NK-92 (cell line): ENCODE results near the gene OCA2.

ENCODE experiments used
- DNase-seq: peaks from one replicate; lab custom pipeline; 2025; ENCODE audit not compliant: unreplicated experiment; lab: John Stamatoyannopoulos, UW

Gene OCA2

DNA sequence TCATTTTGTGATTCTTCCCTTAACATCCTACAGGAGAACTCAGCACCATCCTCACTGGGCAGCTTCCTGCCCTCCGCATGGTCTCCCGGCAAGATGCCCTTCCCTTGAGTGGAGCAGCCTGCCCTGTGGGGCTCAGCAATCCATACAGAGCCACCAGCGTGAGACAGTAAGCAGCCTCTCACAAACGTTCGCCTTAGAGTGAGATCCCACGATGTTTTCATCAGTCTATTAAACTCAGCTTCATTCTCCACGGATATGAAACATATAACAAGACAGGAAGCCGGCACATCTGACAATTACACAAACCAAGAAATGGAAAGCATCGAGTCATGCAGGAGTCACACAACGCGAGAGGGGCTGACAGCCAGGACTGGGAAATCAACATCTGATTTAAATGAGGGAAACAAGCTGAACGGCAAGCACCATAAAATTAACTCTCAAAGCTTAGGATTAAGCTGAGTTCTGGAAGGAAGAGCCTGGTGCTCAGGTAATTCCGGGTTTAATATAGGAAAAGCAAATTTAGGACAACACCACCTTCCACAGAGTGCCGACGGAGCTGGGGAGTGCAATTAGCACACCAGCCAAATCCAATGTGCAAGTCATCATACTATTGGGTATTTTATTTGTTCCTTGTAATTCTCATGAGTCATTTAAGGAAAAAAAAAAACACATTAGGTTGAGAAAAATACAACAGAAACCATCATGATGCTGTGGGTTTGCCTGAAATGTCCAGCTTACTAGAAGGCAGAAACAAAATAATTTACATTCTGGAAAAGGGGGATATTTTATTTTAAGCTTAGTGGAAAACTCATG, 272.0 kb downstream of the OCA2 start:
- no peak for DNase-seq

DNA sequence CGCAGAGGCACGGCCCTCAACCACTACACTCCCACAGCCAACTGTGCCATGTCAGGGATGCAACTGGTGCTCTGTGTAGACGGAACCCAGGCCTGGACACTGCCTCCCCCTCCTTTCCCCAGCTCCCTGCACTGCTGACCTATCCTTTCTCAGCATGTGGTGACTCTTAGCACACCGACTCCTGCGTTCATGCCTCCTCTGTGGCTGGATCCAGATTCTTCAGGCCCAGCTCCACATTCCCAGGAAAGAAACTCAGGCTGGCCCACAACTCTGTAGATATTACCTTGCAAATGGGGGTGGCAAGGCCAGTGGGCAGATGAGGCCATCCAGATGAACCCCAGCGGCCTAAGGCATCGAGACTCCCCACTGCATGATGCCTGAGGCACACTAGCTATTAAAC, 272.7 kb downstream of the OCA2 start:
- no peak for DNase-seq

DNA sequence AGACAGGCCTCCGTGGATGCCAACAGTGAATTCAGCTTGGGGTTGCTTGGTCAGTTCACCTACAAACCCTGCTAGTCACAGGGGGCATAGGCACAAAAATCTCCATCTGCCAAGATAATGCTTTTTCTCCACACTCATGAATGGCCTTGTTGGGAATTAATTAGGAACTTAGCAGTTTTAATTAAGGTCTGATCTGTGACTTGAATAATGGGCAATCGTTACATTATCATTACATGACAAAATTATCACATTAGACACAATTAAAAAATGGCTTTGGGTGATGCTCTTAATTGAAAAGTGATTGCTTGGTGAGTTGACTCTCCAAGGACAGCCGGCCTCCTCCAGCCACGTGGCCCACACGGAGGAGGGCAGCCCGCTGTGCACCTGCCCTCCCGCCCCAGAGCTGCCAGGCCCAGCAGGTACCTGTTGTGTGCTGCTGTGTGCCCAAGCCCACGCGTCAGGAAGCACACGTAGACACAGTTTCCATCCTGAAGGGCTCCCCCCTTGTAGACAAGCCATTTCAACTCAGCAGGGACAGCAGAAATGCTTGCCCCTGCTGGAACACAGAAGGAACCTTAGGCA, 274.2 kb downstream of the OCA2 start:
- DNase-seq = no peak

- DNase-seq = no peak
Observed at GRCh38 chr15:27821273-27821672, 277.8 kb downstream of the OCA2 start.

DNA sequence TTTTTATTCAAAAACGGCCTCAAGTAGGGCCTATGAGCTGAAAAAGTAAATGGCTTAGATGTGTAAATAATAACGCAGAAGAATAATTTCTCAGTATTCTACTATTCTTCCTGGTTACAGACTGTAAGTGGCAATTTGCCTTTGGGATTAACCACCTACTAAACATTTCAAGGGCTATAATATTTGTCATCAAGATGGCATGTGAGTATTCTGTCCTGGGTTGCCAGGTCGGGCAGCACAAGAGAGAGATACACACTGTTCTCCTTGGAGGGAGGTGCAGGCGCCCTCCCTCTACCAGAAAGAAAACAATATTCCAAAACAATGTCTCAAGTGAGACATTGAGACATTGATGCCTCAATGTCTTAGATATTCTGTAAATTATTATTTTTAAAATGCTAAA, 278.4 kb downstream of the OCA2 start:
- no peak for DNase-seq

DNA sequence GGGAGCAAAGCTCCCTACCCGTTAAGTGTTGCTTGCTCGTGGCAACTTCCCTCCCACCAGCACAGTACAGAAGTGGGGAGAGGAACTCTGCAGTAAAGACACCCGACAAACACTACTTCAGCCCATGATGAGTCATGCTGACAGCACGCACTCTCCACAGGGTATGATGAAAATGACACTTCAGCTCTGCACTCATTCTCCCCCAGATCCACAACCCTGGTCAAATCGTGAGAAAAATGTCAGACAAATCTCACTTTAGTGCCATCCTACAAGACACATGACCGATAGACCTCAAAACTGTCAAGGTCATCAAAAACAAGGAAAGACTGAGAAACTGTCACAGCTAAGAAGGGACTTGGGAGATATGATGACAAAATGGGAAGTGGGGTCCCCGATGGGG, 278.9 kb downstream of the OCA2 start:
- DNase-seq = no peak

GRCh38 chr15:27817258-27817657, 281.9 kb downstream of the OCA2 start:
- DNase-seq = no peak

- no peak for DNase-seq
Observed at GRCh38 chr15:27816790-27817189, 282.3 kb downstream of the OCA2 start.

DNA sequence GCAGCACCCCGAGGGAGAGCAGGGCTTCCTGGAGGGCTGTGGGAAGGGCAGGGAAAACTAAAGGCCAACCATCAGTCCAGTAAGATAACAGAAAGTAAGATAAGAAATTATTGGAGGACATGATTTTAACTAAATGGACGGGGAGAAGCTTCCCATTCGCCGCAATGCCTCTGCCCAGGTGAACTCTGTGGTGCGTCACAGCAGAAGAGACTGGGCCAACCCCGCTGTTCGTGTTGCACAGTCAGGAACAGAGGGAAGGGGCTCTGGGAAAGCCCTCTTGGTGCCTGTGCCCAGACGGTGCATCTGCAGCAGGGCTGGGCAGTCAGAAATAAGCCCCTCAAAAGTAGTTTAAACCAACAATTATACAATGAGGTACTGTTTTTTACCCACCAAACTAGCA, 284.1 kb downstream of the OCA2 start:
- no peak for DNase-seq

DNA sequence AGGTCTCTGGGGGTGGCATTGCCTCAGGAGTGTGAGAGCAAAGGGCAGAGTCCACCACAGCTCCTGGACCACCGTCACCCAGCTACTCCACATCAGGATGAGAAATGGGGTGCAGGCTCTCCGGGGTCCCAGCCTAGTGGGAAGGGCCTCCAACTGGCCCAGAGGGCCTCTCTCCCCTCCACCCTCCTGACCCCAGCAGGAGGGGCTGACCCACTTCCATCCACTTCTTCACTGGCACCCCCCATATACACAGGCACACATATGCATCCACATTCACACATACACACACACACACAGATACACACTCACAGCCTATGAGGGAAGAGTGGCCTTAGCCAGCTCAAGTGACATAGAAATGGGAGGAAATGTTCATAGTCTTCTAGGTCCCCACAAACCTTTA, 286.0 kb downstream of the OCA2 start:
- no peak for DNase-seq

GRCh38 chr15:27808182-27808581, 290.9 kb downstream of the OCA2 start:
- DNase-seq = no peak

GRCh38 chr15:27807335-27807734, 291.8 kb downstream of the OCA2 start:
- no peak for DNase-seq

DNA sequence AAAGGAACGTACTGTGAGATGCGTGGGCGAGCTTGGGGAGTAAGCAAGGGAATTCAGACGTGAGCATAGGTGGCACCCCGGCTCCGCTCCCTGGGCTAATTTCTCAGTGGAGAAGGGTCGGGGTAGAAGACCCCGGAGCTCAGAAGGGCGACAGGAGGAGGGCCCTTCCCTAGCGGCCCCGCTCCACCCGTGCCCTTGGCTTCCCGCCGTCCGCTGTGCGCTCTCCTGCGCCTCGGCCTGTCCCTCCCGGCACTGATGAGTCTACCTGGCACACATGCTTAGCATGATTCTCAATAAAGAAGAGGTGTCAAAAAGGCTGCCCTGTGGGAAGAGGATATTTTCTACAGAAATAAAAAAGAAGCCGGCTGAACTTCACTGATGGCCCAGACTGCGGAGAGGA, 292.7 kb downstream of the OCA2 start:
- DNase-seq = no peak

GRCh38 chr15:27805261-27806220, 293.6 kb downstream of the OCA2 start:
- DNase-seq = no peak

- DNase-seq = no peak
Observed at GRCh38 chr15:27804569-27805260, 294.4 kb downstream of the OCA2 start.

DNA sequence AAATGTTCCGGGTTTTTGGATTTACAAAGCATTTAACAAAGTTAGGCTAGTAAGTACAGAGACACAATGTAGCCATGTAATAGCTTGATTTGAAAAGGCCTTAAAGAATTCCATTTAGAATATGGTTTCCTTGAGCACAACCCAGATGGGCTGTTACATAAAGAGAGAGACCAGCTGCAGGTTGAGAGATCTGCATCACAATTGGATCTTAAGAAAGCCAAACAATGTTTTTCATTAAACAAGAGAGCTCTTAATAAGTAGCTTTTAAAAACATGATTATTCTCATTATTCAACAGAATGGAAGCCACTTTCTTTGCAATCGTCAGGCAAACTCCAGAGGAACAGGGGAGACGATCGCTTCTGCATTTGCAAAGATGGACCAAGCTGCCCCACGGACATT, 300.3 kb downstream of the OCA2 start:
- DNase-seq = no peak

DNA sequence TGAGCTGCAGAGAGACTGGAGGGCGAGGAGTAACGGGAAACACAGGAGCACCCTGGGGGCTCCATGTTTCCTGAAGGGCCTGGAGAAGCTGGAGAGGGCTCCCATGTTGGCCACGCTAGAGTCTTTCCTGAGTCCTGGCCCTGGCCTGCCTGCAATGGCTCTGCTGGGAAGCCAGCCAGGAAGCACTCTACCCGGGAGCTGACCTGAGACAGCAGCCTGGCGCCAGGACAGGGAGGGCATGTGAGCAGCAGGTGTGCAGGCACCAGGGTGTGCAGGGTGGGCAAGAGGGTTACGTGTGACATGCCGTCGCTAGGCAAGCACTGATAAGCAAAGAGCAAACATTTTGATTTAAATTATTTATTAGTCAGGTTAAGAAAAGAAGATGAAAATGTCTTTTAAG, 301.4 kb downstream of the OCA2 start:
- DNase-seq = no peak

GRCh38 chr15:27796405-27797320, 302.5 kb downstream of the OCA2 start:
- DNase-seq = no peak

DNA sequence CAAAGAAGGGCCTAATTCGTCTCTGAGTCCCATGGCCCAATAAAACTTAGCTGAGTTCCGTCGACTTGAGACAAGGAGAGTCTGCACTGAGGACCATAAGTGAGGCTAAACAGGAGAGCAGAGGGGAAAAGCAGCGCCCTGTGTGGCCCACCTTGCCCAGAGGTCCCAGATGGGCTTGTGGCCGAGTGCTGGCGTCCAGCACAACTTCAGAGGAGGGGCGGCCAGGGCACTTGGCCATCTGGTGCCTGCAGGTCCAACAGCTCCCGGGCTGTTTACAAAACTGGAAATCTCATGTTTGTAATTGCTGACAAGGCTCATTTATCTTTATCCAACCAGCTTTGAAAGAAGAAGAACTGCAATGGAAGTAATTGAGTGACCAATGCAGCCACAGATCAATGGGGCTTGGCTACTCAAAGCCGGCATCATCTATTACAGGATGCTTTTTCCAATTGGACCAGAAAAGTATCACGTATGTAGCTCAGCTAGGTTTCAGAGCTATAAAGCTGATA, 306.3 kb downstream of the OCA2 start:
- no peak for DNase-seq

DNA sequence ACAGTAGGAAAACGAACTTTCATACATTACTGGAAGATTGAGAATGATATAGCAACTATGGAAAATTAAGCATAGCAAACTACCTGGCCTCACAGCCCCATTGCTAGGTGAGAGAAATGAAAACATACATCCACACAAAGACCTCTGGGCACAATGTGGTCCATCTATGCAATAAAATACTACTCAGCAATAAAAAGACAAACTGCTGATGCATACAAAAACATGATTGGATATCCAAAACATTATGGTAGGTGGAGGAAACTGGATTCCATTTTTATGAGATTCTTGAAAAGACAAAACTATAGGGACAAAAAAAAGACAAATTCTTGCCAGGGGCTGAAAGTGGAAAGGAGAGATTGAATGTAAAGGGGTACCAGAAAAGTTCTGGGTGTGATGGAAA, 308.8 kb downstream of the OCA2 start:
- DNase-seq = no peak
